ENCODE results near the gene CCDC50.

The CCDC50 gene

DNA sequence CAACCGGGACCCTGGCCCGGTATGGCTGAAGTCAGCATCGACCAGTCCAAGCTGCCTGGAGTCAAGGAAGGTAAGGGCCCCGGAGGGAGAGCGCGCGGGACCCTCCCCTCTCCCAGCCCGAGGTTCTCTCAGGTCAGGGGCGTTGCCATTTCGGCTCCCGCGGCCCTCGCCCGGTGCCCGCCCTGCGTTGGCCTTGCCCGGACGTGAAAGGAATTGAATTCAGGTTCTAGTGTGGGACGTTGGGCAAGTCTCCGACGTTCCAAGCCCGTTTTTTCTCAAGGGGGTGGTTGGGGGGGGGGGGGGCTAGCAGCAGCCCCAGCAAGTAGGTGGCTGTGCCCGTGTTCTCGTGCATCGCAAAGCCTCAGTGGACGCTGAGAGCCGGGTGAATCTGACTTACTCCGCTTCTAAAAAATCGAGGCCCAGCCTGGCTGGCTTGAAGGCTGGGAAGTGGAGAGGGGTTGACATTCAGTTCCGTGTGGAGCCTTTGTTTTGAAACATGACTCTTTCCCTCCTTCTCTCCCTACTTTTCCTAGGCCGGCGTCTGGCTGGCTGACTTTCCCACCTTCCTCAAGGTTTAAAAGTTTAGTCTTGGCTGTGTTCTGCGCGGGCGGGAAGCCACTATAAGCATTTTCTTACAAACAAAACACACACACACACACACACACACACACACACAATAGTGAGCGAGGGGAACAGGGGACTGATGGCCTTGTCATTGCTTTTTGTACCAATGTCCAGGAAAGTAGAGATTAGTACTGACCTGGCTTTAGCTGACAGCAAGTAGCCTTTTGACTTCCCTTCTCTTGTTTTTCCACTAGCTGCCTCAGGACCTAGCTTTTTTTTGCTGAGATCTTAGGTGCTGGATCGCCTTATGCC, 698 bp downstream of the CCDC50 start, which contains the start of gene UTS2B:
UTS2B (minus strand) TSS at position 873 of the 876 bp plus-strand sequence. CDS start 48,337 bp downstream, outside the sequence.
- no peak for TF ChIP-seq ZNF274 (IDR thresholded peaks at IDR 0.05; ENCODE audit: low read depth, low read length)
- peak within 1 kb of the TSS; percentile 95 for H3K4me3 ChIP-seq (ENCODE audit: low read length)

DNA sequence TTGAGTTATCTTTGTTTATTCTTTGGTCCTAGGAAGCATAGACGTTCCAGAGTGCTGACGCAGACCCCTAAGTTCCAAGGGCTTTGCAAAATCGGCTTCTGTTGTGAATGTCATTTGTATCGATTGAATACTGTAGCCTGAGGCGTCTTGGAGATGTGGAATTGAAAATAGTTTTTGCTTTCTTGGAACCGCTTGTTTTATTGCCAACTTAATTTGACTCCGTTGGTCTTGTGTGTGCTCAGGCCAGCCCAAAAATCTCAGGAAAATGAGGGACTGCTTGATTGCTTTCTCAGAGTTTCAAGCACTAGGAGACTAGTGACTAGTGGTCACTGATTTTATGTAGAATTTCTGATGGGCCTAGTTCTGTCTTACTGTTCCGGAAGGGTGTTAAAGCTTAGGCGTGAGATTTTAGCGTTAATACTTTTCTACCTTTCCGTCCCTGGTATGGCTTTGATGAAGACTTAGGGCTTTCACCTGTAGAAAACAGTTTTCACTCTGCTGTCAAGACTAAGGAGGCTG, 1.4 kb downstream of the CCDC50 start:
- peak overlapping the region; percentile 95 for H3K4me3 ChIP-seq (ENCODE audit: low read length)
- TF ChIP-seq ZNF274 (IDR thresholded peaks at IDR 0.05; ENCODE audit: low read depth, low read length), result no peak

DNA sequence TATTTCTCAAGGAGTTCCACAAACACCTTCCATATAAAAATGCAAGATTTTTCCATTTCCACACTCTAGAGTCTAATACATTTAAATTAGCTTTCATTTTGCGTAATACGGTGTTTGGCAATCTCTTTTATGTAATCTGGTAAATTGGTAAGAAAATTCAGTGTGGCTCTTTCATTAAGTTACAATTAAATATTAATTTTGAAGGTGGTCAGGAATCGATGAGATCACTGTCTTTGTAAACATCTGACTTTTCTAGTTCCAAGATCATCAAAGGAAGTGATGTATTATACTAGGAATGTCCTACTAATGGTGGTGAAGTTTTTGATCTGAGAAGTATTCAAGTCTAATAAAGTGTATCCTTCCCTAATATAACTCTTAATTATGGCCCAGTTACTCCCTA, 2.2 kb downstream of the CCDC50 start:
- H3K4me3 ChIP-seq (ENCODE audit: low read length), result peak overlapping the region; percentile 95; the same call in 1 of the 2 replicates

DNA sequence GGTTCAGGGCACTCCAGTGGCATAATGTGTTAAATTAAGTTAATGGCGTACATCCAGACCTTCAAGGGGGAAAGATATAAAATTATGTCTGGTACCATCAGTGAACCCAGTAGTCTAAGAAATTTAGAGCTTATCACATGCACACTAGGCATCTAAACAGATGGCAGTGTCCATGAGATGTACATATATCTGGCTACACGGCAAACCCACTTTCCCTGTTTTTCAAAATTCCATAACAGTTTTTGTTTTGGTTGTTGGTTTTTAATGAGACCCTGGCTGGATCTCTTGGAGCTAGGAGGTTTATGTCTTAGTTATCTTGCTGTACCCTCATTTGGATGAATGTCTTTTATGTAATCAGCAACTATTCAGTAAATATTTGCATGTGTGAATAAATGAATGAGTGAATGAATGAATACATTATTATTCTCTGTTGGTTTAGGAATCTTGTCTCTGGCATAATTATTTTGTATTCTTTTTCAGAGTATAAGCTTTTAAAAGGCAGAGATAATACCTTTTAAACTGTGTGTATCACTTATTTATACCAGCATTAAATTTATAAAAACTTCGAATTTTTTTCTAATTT, 4.2 kb downstream of the CCDC50 start:
- no peak overlapping the region for H3K4me3 ChIP-seq (ENCODE audit: low read length)
- no peak for TF ChIP-seq ZNF274 (IDR thresholded peaks at IDR 0.05; ENCODE audit: low read depth, low read length)

More for the DNA sequence above, 2.2 kb downstream of the CCDC50 start:
- no peak for TF ChIP-seq ZNF274 (IDR thresholded peaks at IDR 0.05; ENCODE audit: low read depth, low read length)

DNA sequence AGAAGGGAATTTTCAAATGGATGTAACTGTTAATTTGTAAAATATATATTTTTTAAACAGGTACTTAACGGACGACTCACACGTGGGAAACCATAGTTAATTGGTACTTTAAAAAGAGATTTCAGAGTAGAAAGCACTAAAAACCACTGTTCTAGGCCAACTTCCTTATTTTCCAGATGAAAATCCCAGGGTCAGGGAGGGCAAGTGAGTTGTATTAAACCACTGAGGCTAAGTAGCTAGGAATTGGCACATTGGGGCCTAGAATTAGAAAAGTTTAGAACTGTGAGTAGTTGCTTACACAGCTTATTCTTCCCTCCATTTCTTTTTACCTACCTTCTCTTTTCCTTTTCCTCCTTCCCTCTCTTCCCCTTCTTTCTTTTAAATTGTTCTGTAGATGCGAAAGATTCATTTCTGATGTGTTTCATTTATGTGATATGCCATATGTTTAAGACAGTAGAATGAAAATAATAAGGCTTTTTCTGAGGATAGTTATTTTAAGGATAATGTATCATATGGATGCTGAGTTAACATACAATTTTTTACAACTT, 5.2 kb downstream of the CCDC50 start:
- H3K4me3 ChIP-seq (ENCODE audit: low read length), result no peak overlapping the region; the same call in 1 of the 2 replicates
- TF ChIP-seq ZNF274 (IDR thresholded peaks at IDR 0.05; ENCODE audit: low read depth, low read length), result no peak

DNA sequence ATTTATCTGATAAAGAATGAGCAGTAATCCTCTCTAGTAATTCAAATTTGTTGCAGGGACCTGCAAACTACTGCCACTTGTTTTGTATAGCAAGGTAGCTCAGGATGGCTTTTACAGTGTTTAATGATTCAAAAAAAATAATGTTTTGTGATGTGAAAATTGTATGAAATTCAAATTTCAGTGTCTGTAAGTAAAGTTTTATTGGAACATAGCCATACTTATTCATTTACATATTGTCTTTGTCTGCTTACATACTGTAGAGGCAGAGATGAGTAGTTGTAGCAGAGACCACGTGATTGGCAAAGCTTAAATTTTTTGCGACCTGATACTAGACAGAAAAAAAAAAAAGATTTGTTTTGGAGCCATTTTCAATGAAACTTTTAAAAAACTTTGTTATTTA, 7.6 kb downstream of the CCDC50 start:
- H3K4me3 ChIP-seq (ENCODE audit: low read length), result no peak overlapping the region

DNA sequence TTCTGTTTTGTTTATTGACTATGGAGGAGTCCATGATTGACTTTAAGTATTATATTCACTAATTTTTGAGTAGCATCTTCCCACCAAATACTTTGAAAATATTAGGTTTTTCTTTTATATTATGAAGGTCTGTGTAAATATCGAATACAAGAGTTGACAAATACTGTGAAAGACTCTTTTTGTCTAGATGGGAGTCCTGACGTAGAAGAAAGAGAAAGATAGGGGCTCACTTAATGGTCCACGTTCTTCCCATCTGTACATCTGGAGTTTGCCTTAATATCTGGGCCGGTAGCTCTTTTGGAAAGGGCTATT, 8.9 kb downstream of the CCDC50 start:
- TF ChIP-seq ZNF274 (IDR thresholded peaks at IDR 0.05; ENCODE audit: low read depth, low read length), result no peak
- no peak overlapping the region for H3K4me3 ChIP-seq (ENCODE audit: low read length)

More for the DNA sequence above, 7.6 kb downstream of the CCDC50 start:
- no peak for TF ChIP-seq ZNF274 (IDR thresholded peaks at IDR 0.05; ENCODE audit: low read depth, low read length)

DNA sequence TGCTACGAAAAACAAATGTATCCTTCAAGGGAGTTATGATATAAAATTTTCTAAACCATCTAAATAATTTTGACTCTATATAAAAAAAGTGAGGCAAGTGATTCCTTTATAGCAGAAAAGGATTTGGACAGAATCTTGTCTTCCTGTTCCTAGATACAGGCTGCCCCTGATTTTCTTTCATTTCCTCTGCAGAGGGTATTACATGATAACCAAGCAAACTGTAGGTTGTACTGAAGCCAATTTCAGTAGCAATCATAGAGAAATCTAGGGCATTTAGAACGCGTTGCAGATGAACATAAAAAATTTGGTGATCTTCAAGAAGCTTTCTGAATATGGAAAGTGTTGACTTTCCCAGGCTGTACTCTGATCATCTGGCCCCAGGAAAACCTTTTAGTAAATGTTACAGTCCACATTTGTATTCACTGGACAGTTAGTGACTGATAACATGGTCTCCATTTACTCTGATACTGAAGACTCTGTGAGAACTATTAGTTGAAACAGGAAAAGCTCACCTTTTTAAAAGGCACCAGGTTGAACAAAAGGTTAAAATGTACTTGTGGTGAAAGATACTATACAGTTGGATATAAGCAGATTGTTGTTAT, 10.2 kb downstream of the CCDC50 start:
- no peak for TF ChIP-seq ZNF274 (IDR thresholded peaks at IDR 0.05; ENCODE audit: low read depth, low read length)
- H3K4me3 ChIP-seq (ENCODE audit: low read length), result no peak overlapping the region

DNA sequence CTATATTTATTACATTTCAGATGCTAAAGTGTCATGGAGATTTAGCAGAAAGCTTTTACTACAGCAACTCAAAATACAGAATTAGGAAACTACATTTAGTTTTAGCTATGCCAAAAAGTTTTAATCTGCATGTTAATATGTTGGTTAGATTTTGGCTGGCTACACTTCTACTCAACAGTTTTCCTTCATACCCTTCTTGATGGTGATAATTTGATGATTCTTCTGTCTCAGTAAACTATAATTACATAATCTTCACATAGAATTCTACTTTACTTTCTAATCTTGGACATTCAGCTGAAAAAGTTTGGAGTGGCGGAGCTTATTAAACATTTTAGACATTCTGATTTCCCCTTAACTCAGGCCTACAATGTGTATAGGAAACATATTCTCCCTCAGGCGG, 11.2 kb downstream of the CCDC50 start:
- TF ChIP-seq ZNF274 (IDR thresholded peaks at IDR 0.05; ENCODE audit: low read depth, low read length), result no peak
- no peak overlapping the region for H3K4me3 ChIP-seq (ENCODE audit: low read length)

DNA sequence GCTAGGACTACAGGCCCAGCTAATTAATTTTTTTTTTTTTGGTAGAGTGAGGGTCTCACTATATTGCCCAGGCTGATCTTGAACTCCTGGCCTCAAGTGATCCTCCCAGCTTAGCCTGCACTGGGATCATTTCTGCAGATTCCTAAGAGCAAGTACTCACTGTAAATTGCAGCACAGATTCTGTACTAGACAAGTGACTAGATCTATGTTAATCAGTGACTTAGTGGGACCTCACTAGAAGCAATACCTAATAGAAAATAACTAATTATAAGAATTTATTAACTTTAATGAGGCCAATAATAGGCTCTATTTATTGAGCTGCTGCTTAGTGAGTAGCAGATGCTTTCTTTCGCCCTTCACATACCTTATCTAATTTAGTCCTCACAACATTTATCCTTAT, 11.8 kb downstream of the CCDC50 start:
- no peak for TF ChIP-seq ZNF274 (IDR thresholded peaks at IDR 0.05; ENCODE audit: low read depth, low read length)
- H3K4me3 ChIP-seq (ENCODE audit: low read length), result no peak overlapping the region

DNA sequence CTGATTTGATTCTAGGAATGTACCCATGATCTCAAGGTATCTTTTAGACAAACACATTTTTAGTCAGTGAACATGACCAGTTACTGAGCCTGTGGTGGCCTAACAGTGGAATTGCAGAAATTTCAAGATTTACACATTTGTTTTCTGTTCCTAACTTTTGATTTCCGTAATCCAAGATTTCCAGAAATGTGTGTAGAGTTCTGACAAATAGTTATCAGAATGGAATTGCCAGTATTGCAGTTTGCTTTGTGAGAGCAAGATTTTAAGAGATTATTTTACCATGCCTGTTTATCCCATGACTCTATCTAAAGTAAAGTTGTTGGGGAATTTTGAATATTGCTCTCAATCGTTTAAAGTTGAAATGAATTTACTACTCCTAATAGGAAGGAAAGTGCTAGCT, 12.8 kb downstream of the CCDC50 start:
- H3K4me3 ChIP-seq (ENCODE audit: low read length), result no peak overlapping the region
- TF ChIP-seq ZNF274 (IDR thresholded peaks at IDR 0.05; ENCODE audit: low read depth, low read length), result no peak

DNA sequence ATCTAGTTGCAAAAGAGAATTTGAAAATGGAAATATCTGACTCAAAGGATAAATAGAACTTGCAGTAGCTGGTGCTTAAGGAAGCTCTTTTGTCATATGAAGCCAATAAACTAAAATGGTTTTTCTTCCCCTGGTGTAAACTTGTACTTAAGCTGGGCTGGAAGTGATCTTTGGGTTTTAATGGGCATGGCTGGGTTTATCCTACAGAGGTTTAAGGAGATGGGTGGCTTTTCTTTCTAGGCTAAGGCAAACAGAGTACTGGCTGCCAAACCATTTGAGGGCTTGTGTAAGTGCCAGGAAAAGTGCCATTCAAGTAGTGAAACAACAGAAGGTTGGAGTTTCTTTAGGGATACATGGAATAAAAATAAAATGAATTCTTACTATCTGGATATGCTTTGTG, 13.2 kb downstream of the CCDC50 start:
- H3K4me3 ChIP-seq (ENCODE audit: low read length), result no peak overlapping the region
- no peak for TF ChIP-seq ZNF274 (IDR thresholded peaks at IDR 0.05; ENCODE audit: low read depth, low read length)

DNA sequence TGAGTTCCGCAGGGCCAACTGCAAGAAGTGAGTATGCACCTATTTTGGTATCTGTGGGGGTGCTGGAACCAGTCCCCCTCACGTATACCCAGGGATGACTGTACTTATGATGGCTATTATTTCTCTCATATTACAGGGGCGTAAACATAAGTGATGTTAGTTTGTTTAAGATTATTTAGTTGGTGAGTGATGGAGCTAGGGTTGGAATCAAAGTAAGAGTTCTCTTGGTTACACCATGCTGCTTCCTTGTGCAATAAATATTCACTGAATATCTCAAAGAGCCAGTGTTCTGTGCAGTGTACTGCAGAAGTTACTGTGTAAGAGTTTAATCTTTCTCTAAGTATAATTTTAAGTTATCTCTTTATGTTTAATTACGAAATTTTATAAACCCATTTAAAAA, 13.9 kb downstream of the CCDC50 start:
- TF ChIP-seq ZNF274 (IDR thresholded peaks at IDR 0.05; ENCODE audit: low read depth, low read length), result no peak
- H3K4me3 ChIP-seq (ENCODE audit: low read length), result no peak overlapping the region

DNA sequence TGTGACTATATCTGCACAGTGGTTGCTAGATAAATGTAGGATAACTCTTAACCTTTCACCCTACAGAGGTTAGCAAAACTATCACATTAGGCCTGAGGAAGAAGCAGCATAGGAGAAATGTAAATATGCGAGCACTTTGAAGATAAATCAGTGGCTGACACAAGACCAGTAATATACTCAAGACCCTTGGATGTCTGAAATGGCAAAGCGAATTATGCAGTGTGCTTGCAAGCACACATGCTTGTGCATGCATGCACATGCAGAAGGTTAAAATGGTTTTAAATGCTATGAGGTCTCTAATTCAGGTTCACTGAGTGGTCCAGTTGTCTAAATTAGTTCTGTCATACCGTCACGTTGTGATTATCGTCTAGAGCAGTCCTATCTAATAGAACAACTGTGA, 14.7 kb downstream of the CCDC50 start:
- no peak for TF ChIP-seq ZNF274 (IDR thresholded peaks at IDR 0.05; ENCODE audit: low read depth, low read length)
- H3K4me3 ChIP-seq (ENCODE audit: low read length), result no peak overlapping the region
